Loucy (cell line): ENCODE results near the gene IL17RD.

Experiments
- CTCF ChIP-seq: fragments of 200-600 bp; sonication (generic); conservative IDR thresholded peaks from 2 replicates; pipeline ENCODE4 v1.5.1; 2014; ENCODE audit warnings: mild to moderate bottlenecking, antibody characterized with exemption, low read length
- EZH2phosphoT487 ChIP-seq: fragments of 200-600 bp; IDR thresholded peaks from 2 replicates; pipeline ENCODE4 v1.6.1; 2018; ENCODE audit warnings: antibody characterized with exemption, mild to moderate bottlenecking, moderate library complexity, borderline replicate concordance

GRCh38 chr3:57081173-57081572, 84.0 kb downstream of the IL17RD start:
- TF ChIP-seq CTCF, result no peak
- TF ChIP-seq EZH2phosphoT487, result no peak
